A549 treated with RU486 at 1 μM for 4 hours (cell line): Measurements from ENCODE around the gene OR5AK2. TPM values are rescaled to one million over a fixed set of nuclear protein-coding genes. Genes with fewer than 3 reads are reported as not detected.

ENCODE experiments used
- total RNA-seq: library from RNA; stranded (reverse); fragments of 200-300 nt; extraction: Qiagen RNA extraction; gene quantifications from 5 replicates; pipeline ENCODE4 v1.2.3, GENCODE V29; 2022; ENCODE audit warnings: low read depth

OR5AK2 gene, protein sequence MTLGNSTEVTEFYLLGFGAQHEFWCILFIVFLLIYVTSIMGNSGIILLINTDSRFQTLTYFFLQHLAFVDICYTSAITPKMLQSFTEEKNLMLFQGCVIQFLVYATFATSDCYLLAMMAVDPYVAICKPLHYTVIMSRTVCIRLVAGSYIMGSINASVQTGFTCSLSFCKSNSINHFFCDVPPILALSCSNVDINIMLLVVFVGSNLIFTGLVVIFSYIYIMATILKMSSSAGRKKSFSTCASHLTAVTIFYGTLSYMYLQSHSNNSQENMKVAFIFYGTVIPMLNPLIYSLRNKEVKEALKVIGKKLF
- not detected in 5 replicates for total RNA-seq

DNA sequence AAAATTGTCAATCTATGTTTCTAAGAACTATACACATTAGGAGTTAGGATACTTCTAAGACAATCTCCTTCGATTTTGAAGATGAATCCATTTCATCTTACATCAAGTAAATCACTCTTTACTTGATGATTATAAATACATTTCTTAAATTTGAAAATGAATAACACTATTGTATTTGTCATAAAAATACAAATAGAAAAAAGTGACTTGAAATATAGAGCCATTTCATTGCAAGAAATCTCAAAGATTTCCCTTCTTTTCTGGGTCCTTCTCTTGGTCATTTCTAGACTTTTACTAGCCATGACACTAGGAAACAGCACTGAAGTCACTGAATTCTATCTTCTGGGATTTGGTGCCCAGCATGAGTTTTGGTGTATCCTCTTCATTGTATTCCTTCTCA is at the start of gene OR5AK2:
Gene OR5AK2, plus strand, starts transcription at position 301 of the 400 bp plus-strand sequence. Its CDS starts 0 bp downstream, at position 301.

Other genes with a start within 250 kb of the OR5AK2 start
- gene OR9G4, start 240.2 kb upstream of the OR5AK2 start, total RNA-seq: not detected in 5 replicates
- not detected in 5 replicates for gene LRRC55, start 193.0 kb downstream of the OR5AK2 start, total RNA-seq
- gene APLNR, start 248.3 kb downstream of the OR5AK2 start, total RNA-seq: 0.03 to 0.13 TPM (median 0.09 TPM) in 4 of 5 replicates, not detected in the other